Sciatic nerve (tissue), 2 donors: ENCODE measurements around the gene WASF3. TPM values are rescaled to one million over a fixed set of nuclear protein-coding genes. Genes with fewer than 3 reads are reported as not detected.

Experiments
- ATAC-seq: fragments of 200-7000 bp; cut with Tn5 transposase; one replicate; pipeline ENCODE4 v1.9.1; 2020; ENCODE audit warnings: mild to moderate bottlenecking, moderate library complexity
- DNase-seq: peaks from one replicate; pipeline ENCODE4 v3.0.0-alpha.2; 2020; ENCODE audit warnings: low spot score
- intact Hi-C: fragments of 100-400 bp; cut with DNase I; formaldehyde crosslinking; loops from one replicate; pipeline ENCODE4 v1.14.2; 2022
- total RNA-seq: library from RNA; stranded (reverse); fragmentation: NEBNext Ultra II Directional; extraction: Animal tissue kit (Norgen Biotek cat#: 25700); gene quantifications from one replicate; pipeline ENCODE4 v1.2.1, GENCODE V29; 2021
- donor health status: DM: no; HTN: no; CAD: no.
- donor health status: DM: no; HTN: no; CAD: no.

Gene WASF3
- total RNA-seq, 1 donor from 2014 or later, result 33.3 TPM

- ATAC-seq (no peak), DNase-seq (no peak)
- intact Hi-C loops, result loop anchor here (10.0 kb wide), 1 partner anchor 511 kb away; no protein-coding TSS in a partner anchor
Observed at GRCh38 chr13:26695891-26696311, 138.4 kb downstream of the WASF3 start.

GRCh38 chr13:26697069-26697955 lies 139.8 kb downstream of the WASF3 start:
- no peak for ATAC-seq
- intact Hi-C loops, result loop anchor here (10.0 kb wide), 1 partner anchor 513 kb away; no protein-coding TSS in a partner anchor

GRCh38 chr13:26698392-26699196 lies 141.1 kb downstream of the WASF3 start:
- intact Hi-C loops, result loop anchor here (10.0 kb wide), 1 partner anchor 514 kb away; no protein-coding TSS in a partner anchor
- ATAC-seq (peak; percentile 90), DNase-seq (peak; percentile 90)

More at GRCh38 chr13:26697069-26697955, 139.8 kb downstream of the WASF3 start:
- no peak for DNase-seq

GRCh38 chr13:26699197-26699490 lies 141.7 kb downstream of the WASF3 start:
- no peak for DNase-seq
- intact Hi-C loops, result loop anchor here (10.0 kb wide), 1 partner anchor 514 kb away; no protein-coding TSS in a partner anchor
- ATAC-seq, result no peak

GRCh38 chr13:26705536-26705935 lies 148.1 kb downstream of the WASF3 start:
- ATAC-seq (no peak), DNase-seq (no peak)
- intact Hi-C loops, result loop anchor here (5.0 kb wide), 1 partner anchor 222 kb away; no protein-coding TSS in a partner anchor

GRCh38 chr13:26706381-26706780 lies 148.9 kb downstream of the WASF3 start:
- intact Hi-C loops, result loop anchor here (5.0 kb wide), 1 partner anchor 221 kb away; no protein-coding TSS in a partner anchor
- no peak for DNase-seq
- ATAC-seq, result no peak

GRCh38 chr13:26707122-26708006 lies 149.9 kb downstream of the WASF3 start:
- no peak for DNase-seq
- no peak for ATAC-seq

GRCh38 chr13:26708007-26708297 lies 150.5 kb downstream of the WASF3 start:
- ATAC-seq (no peak), DNase-seq (no peak)
- intact Hi-C loops, result loop anchor here (5.0 kb wide), 1 partner anchor 219 kb away; no protein-coding TSS in a partner anchor

More at GRCh38 chr13:26707122-26708006, 149.9 kb downstream of the WASF3 start:
- intact Hi-C loops, result loop anchor here (5.0 kb wide), 1 partner anchor 220 kb away; no protein-coding TSS in a partner anchor

GRCh38 chr13:26709461-26709860 lies 152.0 kb downstream of the WASF3 start:
- intact Hi-C loops, result loop anchor here (5.0 kb wide), 1 partner anchor 218 kb away; no protein-coding TSS in a partner anchor
- no peak for DNase-seq
- ATAC-seq, result no peak

GRCh38 chr13:26710166-26710565 lies 152.7 kb downstream of the WASF3 start:
- intact Hi-C loops, result no loop called here
- ATAC-seq (no peak), DNase-seq (no peak)

- intact Hi-C loops, result no loop called here
Observed at GRCh38 chr13:26711211-26711610, 153.7 kb downstream of the WASF3 start.

GRCh38 chr13:26713341-26713740 lies 155.9 kb downstream of the WASF3 start:
- no peak for DNase-seq
- intact Hi-C loops, result no loop called here
- no peak for ATAC-seq

More at GRCh38 chr13:26711211-26711610, 153.7 kb downstream of the WASF3 start:
- no peak for DNase-seq
- no peak for ATAC-seq

GRCh38 chr13:26716984-26717383 lies 159.5 kb downstream of the WASF3 start:
- no peak for DNase-seq
- intact Hi-C loops, result no loop called here
- ATAC-seq, result no peak

- intact Hi-C loops, result no loop called here
- ATAC-seq (no peak), DNase-seq (no peak)
Observed at GRCh38 chr13:26718146-26718545, 160.7 kb downstream of the WASF3 start.

- intact Hi-C loops, result no loop called here
- ATAC-seq (no peak), DNase-seq (no peak)
Observed at GRCh38 chr13:26718872-26719271, 161.4 kb downstream of the WASF3 start.

- intact Hi-C loops, result no loop called here
- peak; percentile 20 for ATAC-seq
- no peak for DNase-seq
Observed at GRCh38 chr13:26719356-26719945, 162.0 kb downstream of the WASF3 start.

GRCh38 chr13:26721251-26722121 lies 164.0 kb downstream of the WASF3 start:
- DNase-seq (no peak), ATAC-seq (peak; percentile 42)
- intact Hi-C loops, result no loop called here
